Keratinocyte (primary cell): ENCODE measurements around the gene ACTR5. TPM values are rescaled to one million over a fixed set of nuclear protein-coding genes. Genes with fewer than 3 reads are reported as not detected.
A peak's percentile ranks its signal among the peaks of the same experiment; 100 is the strongest.

Experiments
- DNase-seq: peaks from one replicate; pipeline ENCODE4 v3.0.0-alpha.2; 2011; ENCODE audit warnings: low read depth, missing footprints, low spot score
- FAIRE-seq: peaks from 2 replicates; lab custom pipeline; 2011; peaks lifted over from hg19 to GRCh38; lab: Jason Lieb, UNC
- H2AFZ ChIP-seq: 2 replicates; pipeline ENCODE4 v1.6.0; 2012; ENCODE audit warnings: low read length, control low read depth, inconsistent platforms; ENCODE audit not compliant: control insufficient read depth
- H3K27ac ChIP-seq: 2 replicates; pipeline ENCODE4 v1.5.1; 2011; ENCODE audit warnings: low read length; ENCODE audit not compliant: control insufficient read depth, insufficient read depth
- H3K27me3 ChIP-seq: 3 replicates; pipeline ENCODE4 v1.6.0; 2011; ENCODE audit warnings: low read length; ENCODE audit not compliant: control insufficient read depth, insufficient read depth; ENCODE audit errors: extremely low read depth
- H3K36me3 ChIP-seq, 2 experiments: 2 replicates in 1 of 2; 3 replicates in 1 of 2; pipeline ENCODE4 v1.5.1; 2011; ENCODE audit warnings: low read length in 2 of 2, mild to moderate bottlenecking in 1 of 2; ENCODE audit not compliant: control insufficient read depth in 2 of 2, insufficient read depth in 2 of 2; ENCODE audit errors: extremely low read depth in 1 of 2
- H3K4me1 ChIP-seq: 3 replicates; pipeline ENCODE4 v1.5.1; 2011; ENCODE audit warnings: low read length; ENCODE audit not compliant: control insufficient read depth, insufficient read depth; ENCODE audit errors: extremely low read depth
- H3K4me2 ChIP-seq: 3 replicates; pipeline ENCODE4 v1.6.0; 2011; ENCODE audit warnings: low read depth, low read length; ENCODE audit not compliant: control insufficient read depth, insufficient read depth; ENCODE audit errors: extremely low read depth
- H3K4me3 ChIP-seq, 3 experiments: fragments of 200-600 bp in 1 of 3; sonication (generic) in 1 of 3; 2 replicates in 2 of 3; 3 replicates in 1 of 3; pipeline ENCODE4 v1.5.1; 2011 to 2016; ENCODE audit warnings: low read length in 3 of 3, mild to moderate bottlenecking in 3 of 3, control low read depth in 2 of 3, inconsistent platforms in 1 of 3, low read depth in 1 of 3, mixed read lengths in 1 of 3, mixed run types in 1 of 3, moderate library complexity in 1 of 3; ENCODE audit not compliant: control insufficient read depth in 2 of 3, insufficient read depth in 2 of 3; ENCODE audit errors: extremely low read depth in 1 of 3
- H3K79me2 ChIP-seq: 2 replicates; pipeline ENCODE4 v1.6.0; 2012; ENCODE audit warnings: low read length; ENCODE audit not compliant: control insufficient read depth, insufficient read depth
- H3K9ac ChIP-seq: 3 replicates; pipeline ENCODE4 v1.6.0; 2011; ENCODE audit warnings: low read length; ENCODE audit not compliant: control insufficient read depth, insufficient read depth; ENCODE audit errors: extremely low read depth
- H3K9me1 ChIP-seq: 3 replicates; pipeline ENCODE4 v1.6.0; 2011; ENCODE audit warnings: low read length; ENCODE audit not compliant: control insufficient read depth, insufficient read depth; ENCODE audit errors: extremely low read depth
- H3K9me3 ChIP-seq: 2 replicates; pipeline ENCODE4 v1.5.1; 2012; ENCODE audit warnings: low read depth, low read length; ENCODE audit not compliant: control insufficient read depth
- H4K20me1 ChIP-seq: 3 replicates; pipeline ENCODE4 v1.6.0; 2011; ENCODE audit warnings: low read length; ENCODE audit not compliant: control insufficient read depth, insufficient read depth; ENCODE audit errors: extremely low read depth
- EZH2 ChIP-seq: IDR thresholded peaks from one replicate; pipeline ENCODE4 v1.6.1; 2012; ENCODE audit warnings: inconsistent platforms, mild to moderate bottlenecking, low read length, moderate library complexity
- dilution Hi-C: fragments of 300-500 bp; cut with MboI; formaldehyde crosslinking; loops from one replicate; pipeline ENCODE4 v1.7.0; 2020; ENCODE audit warnings: low sequenced_read_pairs; ENCODE audit not compliant: extremely low pct_ligation_motif_present
- polyA plus RNA-seq, 5 experiments: library from polyadenylated mRNA; depleted of rRNA in 3 of 5; stranded (reverse) in 3 of 5; stranded (forward) in 1 of 5; unstranded in 1 of 5; fragments of >200 nt; gene quantifications; 1 replicate in 1 of 5; 2 replicates in 3 of 5; 3 replicates in 1 of 5; pipeline versions ENCODE4 v1.2.1 to v1.2.3, GENCODE V29; 2011 to 2012; ENCODE audit warnings: missing spikeins in 2 of 5, low read depth in 1 of 5, low replicate concordance in 1 of 5
- TF ChIP-seq, protein P1 (sequence below), 3 experiments: IDR thresholded peaks in 1 of 3; conservative IDR thresholded peaks in 1 of 3; optimal IDR thresholded peaks in 1 of 3; 2 replicates in 2 of 3; 3 replicates in 1 of 3; pipeline versions ENCODE3 to v1.5.1; 2011; ENCODE audit warnings: low read length in 3 of 3, mild to moderate bottlenecking in 3 of 3, moderate library complexity in 2 of 3, control low read depth in 1 of 3, inconsistent platforms in 1 of 3; ENCODE audit not compliant: insufficient read depth in 2 of 3; ENCODE audit errors: extremely low read depth in 1 of 3

ACTR5 gene
- polyA plus RNA-seq, 1 donor (not counting 4 experiments of a cell fraction or from before 2014, with no cell fraction given) = 9.7 TPM

DNA sequence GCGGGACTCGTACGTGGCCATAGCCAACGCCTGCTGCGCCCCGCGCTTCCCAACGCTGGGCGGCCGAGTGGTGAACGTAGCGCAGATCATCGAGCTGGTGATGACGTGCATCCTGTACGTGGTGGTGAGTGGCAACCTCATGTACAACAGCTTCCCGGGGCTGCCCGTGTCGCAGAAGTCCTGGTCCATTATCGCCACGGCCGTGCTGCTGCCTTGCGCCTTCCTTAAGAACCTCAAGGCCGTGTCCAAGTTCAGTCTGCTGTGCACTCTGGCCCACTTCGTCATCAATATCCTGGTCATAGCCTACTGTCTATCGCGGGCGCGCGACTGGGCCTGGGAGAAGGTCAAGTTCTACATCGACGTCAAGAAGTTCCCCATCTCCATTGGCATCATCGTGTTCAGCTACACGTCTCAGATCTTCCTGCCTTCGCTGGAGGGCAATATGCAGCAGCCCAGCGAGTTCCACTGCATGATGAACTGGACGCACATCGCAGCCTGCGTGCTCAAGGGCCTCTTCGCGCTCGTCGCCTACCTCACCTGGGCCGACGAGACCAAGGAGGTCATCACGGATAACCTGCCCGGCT is 20.6 kb upstream of the ACTR5 start:
- H3K4me2 ChIP-seq = no peak overlapping the region
- dilution Hi-C loops = no loop called here
- TF ChIP-seq EZH2 = peak; percentile 76
- TF ChIP-seq, protein P1, sequence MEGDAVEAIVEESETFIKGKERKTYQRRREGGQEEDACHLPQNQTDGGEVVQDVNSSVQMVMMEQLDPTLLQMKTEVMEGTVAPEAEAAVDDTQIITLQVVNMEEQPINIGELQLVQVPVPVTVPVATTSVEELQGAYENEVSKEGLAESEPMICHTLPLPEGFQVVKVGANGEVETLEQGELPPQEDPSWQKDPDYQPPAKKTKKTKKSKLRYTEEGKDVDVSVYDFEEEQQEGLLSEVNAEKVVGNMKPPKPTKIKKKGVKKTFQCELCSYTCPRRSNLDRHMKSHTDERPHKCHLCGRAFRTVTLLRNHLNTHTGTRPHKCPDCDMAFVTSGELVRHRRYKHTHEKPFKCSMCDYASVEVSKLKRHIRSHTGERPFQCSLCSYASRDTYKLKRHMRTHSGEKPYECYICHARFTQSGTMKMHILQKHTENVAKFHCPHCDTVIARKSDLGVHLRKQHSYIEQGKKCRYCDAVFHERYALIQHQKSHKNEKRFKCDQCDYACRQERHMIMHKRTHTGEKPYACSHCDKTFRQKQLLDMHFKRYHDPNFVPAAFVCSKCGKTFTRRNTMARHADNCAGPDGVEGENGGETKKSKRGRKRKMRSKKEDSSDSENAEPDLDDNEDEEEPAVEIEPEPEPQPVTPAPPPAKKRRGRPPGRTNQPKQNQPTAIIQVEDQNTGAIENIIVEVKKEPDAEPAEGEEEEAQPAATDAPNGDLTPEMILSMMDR (optimal IDR thresholded peaks at IDR 0.05 in 1 of 3, IDR thresholded peaks at IDR 0.05 in 1 of 3, conservative IDR thresholded peaks at IDR 0.05 in 1 of 3; ENCODE audit: extremely low read depth in 1 of 3, insufficient read depth in 2 of 3, low read length in 3 of 3) = no peak
- H2AFZ ChIP-seq = no peak overlapping the region
- H3K4me3 ChIP-seq = no peak overlapping the region
- FAIRE-seq (no peak), DNase-seq (no peak)
- H3K4me1 ChIP-seq = peaks cover 17% of the 10 kb centered on the region
- H3K27me3 ChIP-seq = peaks cover 93% of the 10 kb centered on the region
- H3K9me3 ChIP-seq = peaks cover 2% of the 10 kb centered on the region
- no peak overlapping the region for H3K27ac ChIP-seq
- no peaks in the 10 kb centered on the region for H3K79me2 ChIP-seq
- H3K36me3 ChIP-seq = no peaks in the 10 kb centered on the region
- peaks cover 11% of the 10 kb centered on the region for H4K20me1 ChIP-seq
- H3K9ac ChIP-seq = no peak overlapping the region
- H3K9me1 ChIP-seq = no peaks in the 10 kb centered on the region

DNA sequence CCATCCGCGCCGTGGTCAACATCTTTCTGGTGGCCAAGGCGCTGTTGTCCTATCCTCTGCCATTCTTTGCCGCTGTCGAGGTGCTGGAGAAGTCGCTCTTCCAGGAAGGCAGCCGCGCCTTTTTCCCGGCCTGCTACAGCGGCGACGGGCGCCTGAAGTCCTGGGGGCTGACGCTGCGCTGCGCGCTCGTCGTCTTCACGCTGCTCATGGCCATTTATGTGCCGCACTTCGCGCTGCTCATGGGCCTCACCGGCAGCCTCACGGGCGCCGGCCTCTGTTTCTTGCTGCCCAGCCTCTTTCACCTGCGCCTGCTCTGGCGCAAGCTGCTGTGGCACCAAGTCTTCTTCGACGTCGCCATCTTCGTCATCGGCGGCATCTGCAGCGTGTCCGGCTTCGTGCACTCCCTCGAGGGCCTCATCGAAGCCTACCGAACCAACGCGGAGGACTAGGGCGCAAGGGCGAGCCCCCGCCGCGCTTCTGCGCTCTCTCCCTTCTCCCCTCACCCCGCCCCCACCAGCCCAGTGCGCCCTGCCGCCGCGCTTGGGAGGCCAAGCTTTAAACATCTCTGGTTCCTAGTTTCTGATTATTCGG is 20.0 kb upstream of the ACTR5 start:
- Histone ChIP-seq H3K9ac (no peak overlapping the region), H3K4me3 (no peak overlapping the region), H3K4me2 (no peak overlapping the region), H3K27me3 (peaks cover 93% of the 10 kb centered on the region), H3K79me2 (no peaks in the 10 kb centered on the region), H3K27ac (no peak overlapping the region), H4K20me1 (peaks cover 11% of the 10 kb centered on the region), H3K9me3 (peaks cover 2% of the 10 kb centered on the region), H2AFZ (no peak overlapping the region), H3K4me1 (peaks cover 17% of the 10 kb centered on the region), H3K36me3 (no peaks in the 10 kb centered on the region), H3K9me1 (no peaks in the 10 kb centered on the region)
- dilution Hi-C loops = no loop called here
- peak; percentile 64 for TF ChIP-seq EZH2
- TF ChIP-seq, protein P1 (optimal IDR thresholded peaks at IDR 0.05 in 1 of 3, IDR thresholded peaks at IDR 0.05 in 1 of 3, conservative IDR thresholded peaks at IDR 0.05 in 1 of 3; ENCODE audit: extremely low read depth in 1 of 3, insufficient read depth in 2 of 3, low read length in 3 of 3) = no peak
- FAIRE-seq (no peak), DNase-seq (no peak)
